CD4-positive, alpha-beta T cell treated with Interleukin-15 for 1 hour (primary cell): Measurements from ENCODE around the gene THRB.
"Not testable (repeated sequence)": the region's sequence is repeated elsewhere in the genome, so short reads cannot be mapped to it uniquely, and the experiment has no call there.

Experiments used
- DNase-seq: peaks from one replicate; pipeline ENCODE4 v3.0.0-alpha.2; 2020

Gene THRB

GRCh38 chr3:24400015-24400414 lies 94.6 kb downstream of the THRB start:
- DNase-seq: no peak

- DNase-seq: no peak
Measured at GRCh38 chr3:24399614-24400013, 95.0 kb downstream of the THRB start.

- not testable (repeated sequence) for DNase-seq
Measured at GRCh38 chr3:24398712-24399111, 95.9 kb downstream of the THRB start.

- no peak for DNase-seq
Measured at GRCh38 chr3:24396338-24396737, 98.3 kb downstream of the THRB start.

- DNase-seq: no peak
Measured at GRCh38 chr3:24394754-24395153, 99.9 kb downstream of the THRB start.

- DNase-seq: no peak
Measured at GRCh38 chr3:24393316-24393715, 101.3 kb downstream of the THRB start.

- no peak for DNase-seq
Measured at GRCh38 chr3:24390169-24391130, 104.2 kb downstream of the THRB start.

- DNase-seq: no peak
Measured at GRCh38 chr3:24389108-24390090, 105.3 kb downstream of the THRB start.

GRCh38 chr3:24388611-24389010 lies 106.0 kb downstream of the THRB start:
- no peak for DNase-seq

GRCh38 chr3:24388159-24388558 lies 106.5 kb downstream of the THRB start:
- DNase-seq: no peak

- no peak for DNase-seq
Measured at GRCh38 chr3:24387493-24387892, 107.2 kb downstream of the THRB start.

- DNase-seq: no peak
Measured at GRCh38 chr3:24387000-24387399, 107.7 kb downstream of the THRB start.

- no peak for DNase-seq
Measured at GRCh38 chr3:24386458-24386857, 108.2 kb downstream of the THRB start.

GRCh38 chr3:24385012-24385615 lies 109.5 kb downstream of the THRB start:
- DNase-seq: no peak

GRCh38 chr3:24382647-24383046 lies 112.0 kb downstream of the THRB start:
- DNase-seq: no peak

GRCh38 chr3:24379936-24380335 lies 114.7 kb downstream of the THRB start:
- no peak for DNase-seq

GRCh38 chr3:24378313-24378712 lies 116.3 kb downstream of the THRB start:
- DNase-seq: no peak

- DNase-seq: no peak
Measured at GRCh38 chr3:24377218-24377993, 117.2 kb downstream of the THRB start.

- no peak for DNase-seq
Measured at GRCh38 chr3:24375947-24376384, 118.7 kb downstream of the THRB start.

GRCh38 chr3:24374801-24375200 lies 119.8 kb downstream of the THRB start:
- DNase-seq: no peak

- DNase-seq: no peak
Measured at GRCh38 chr3:24373198-24373959, 121.3 kb downstream of the THRB start.
